ENCODE results near the gene COL18A1. TPM values are rescaled to one million over a fixed set of nuclear protein-coding genes. Genes with fewer than 3 reads are reported as not detected.

The COL18A1 gene
- polyA plus RNA-seq, 1 donor (not counting 4 experiments of a cell fraction or from before 2014, with no cell fraction given): 13.0 TPM

DNA sequence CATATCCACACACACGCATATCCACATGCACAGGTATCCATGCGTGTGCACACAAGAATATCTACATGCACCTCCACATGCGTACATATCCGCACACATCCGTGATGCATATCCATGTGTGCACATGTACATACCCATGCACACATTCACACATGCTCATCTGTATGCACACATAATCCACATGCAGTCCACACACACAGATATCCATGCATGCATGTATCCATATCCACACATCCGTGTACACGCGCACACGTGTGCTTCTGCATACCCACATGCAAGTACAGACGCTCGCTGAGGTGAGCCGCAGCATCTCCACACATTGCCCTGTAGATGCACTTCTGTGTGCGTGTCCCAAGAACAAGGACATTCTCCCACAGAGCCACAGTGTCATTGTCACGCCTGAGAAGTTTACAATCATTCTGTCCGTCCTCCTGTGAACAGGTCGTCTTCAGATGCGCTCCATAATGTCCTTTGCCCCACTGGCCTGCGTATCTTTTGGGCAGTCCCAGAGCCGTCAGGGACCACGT is 43.4 kb downstream of the COL18A1 start:
- no peak overlapping the region for H3K27ac ChIP-seq (ENCODE audit: control insufficient read depth, insufficient read depth, low read length)

GRCh38 chr21:45448810-45449657 is 44.1 kb downstream of the COL18A1 start:
- FAIRE-seq (no peak), DNase-seq (ENCODE audit: low read depth, low spot score) (no peak)
- Histone ChIP-seq H3K9ac (ENCODE audit: control insufficient read depth, extremely low read depth, insufficient read depth, low read length) (no peak overlapping the region), H3K27me3 (ENCODE audit: control insufficient read depth, extremely low read depth, insufficient read depth, low read length) (no peaks in the 10 kb centered on the region), H4K20me1 (ENCODE audit: control insufficient read depth, extremely low read depth, insufficient read depth, low read length) (peaks cover under 1% of the 10 kb centered on the region), H3K4me3 (ENCODE audit: control insufficient read depth in 2 of 3, extremely low read depth in 1 of 3, insufficient read depth in 2 of 3, low read depth in 1 of 3, low read length in 3 of 3) (no peak overlapping the region), H3K9me1 (ENCODE audit: control insufficient read depth, extremely low read depth, insufficient read depth, low read length) (no peaks in the 10 kb centered on the region), H3K4me2 (ENCODE audit: control insufficient read depth, extremely low read depth, insufficient read depth, low read depth, low read length) (no peak overlapping the region), H2AFZ (ENCODE audit: control insufficient read depth, low read length) (no peak overlapping the region), H3K4me1 (ENCODE audit: control insufficient read depth, extremely low read depth, insufficient read depth, low read length) (peaks cover 35% of the 10 kb centered on the region), H3K9me3 (ENCODE audit: control insufficient read depth, low read depth, low read length) (peaks cover 3% of the 10 kb centered on the region), H3K27ac (ENCODE audit: control insufficient read depth, insufficient read depth, low read length) (no peak overlapping the region), H3K79me2 (ENCODE audit: control insufficient read depth, insufficient read depth, low read length) (peaks cover 16% of the 10 kb centered on the region), H3K36me3 (ENCODE audit: control insufficient read depth in 2 of 2, extremely low read depth in 1 of 2, insufficient read depth in 2 of 2, low read length in 2 of 2) (peaks cover 0 to 3% of the 10 kb centered on the region in 2 experiments)
- TF ChIP-seq CTCF (optimal IDR thresholded peaks at IDR 0.05 in 1 of 3, IDR thresholded peaks at IDR 0.05 in 1 of 3, conservative IDR thresholded peaks at IDR 0.05 in 1 of 3; ENCODE audit: extremely low read depth in 1 of 3, insufficient read depth in 2 of 3, low read length in 3 of 3): no peak
- no peak for TF ChIP-seq EZH2 (IDR thresholded peaks at IDR 0.05; ENCODE audit: low read length)
- dilution Hi-C loops (cut with MboI; ENCODE audit: extremely low pct_ligation_motif_present, low sequenced_read_pairs): no loop called here

More for the DNA sequence above, 43.4 kb downstream of the COL18A1 start:
- H4K20me1 ChIP-seq (ENCODE audit: control insufficient read depth, extremely low read depth, insufficient read depth, low read length): no peaks in the 10 kb centered on the region
- dilution Hi-C loops (cut with MboI; ENCODE audit: extremely low pct_ligation_motif_present, low sequenced_read_pairs): no loop called here
- H2AFZ ChIP-seq (ENCODE audit: control insufficient read depth, low read length): no peak overlapping the region
- no peak for DNase-seq (ENCODE audit: low read depth, low spot score)
- no peak for FAIRE-seq
- no peak overlapping the region for H3K4me2 ChIP-seq (ENCODE audit: control insufficient read depth, extremely low read depth, insufficient read depth, low read depth, low read length)
- no peaks in the 10 kb centered on the region for H3K27me3 ChIP-seq (ENCODE audit: control insufficient read depth, extremely low read depth, insufficient read depth, low read length)
- peaks cover 3% of the 10 kb centered on the region for H3K9me3 ChIP-seq (ENCODE audit: control insufficient read depth, low read depth, low read length)
- peaks cover 28% of the 10 kb centered on the region for H3K4me1 ChIP-seq (ENCODE audit: control insufficient read depth, extremely low read depth, insufficient read depth, low read length)
- H3K9me1 ChIP-seq (ENCODE audit: control insufficient read depth, extremely low read depth, insufficient read depth, low read length): no peaks in the 10 kb centered on the region
- H3K9ac ChIP-seq (ENCODE audit: control insufficient read depth, extremely low read depth, insufficient read depth, low read length): no peak overlapping the region
- TF ChIP-seq CTCF (optimal IDR thresholded peaks at IDR 0.05 in 1 of 3, IDR thresholded peaks at IDR 0.05 in 1 of 3, conservative IDR thresholded peaks at IDR 0.05 in 1 of 3; ENCODE audit: extremely low read depth in 1 of 3, insufficient read depth in 2 of 3, low read length in 3 of 3) (no peak), EZH2 (IDR thresholded peaks at IDR 0.05; ENCODE audit: low read length) (no peak)
- H3K36me3 ChIP-seq (ENCODE audit: control insufficient read depth in 2 of 2, extremely low read depth in 1 of 2, insufficient read depth in 2 of 2, low read length in 2 of 2): peaks cover 0 to 3% of the 10 kb centered on the region in 2 experiments
- no peak overlapping the region for H3K4me3 ChIP-seq (ENCODE audit: control insufficient read depth in 2 of 3, extremely low read depth in 1 of 3, insufficient read depth in 2 of 3, low read depth in 1 of 3, low read length in 3 of 3)
- H3K79me2 ChIP-seq (ENCODE audit: control insufficient read depth, insufficient read depth, low read length): peaks cover 20% of the 10 kb centered on the region

Data from keratinocyte (primary cell).